Measurements from ENCODE around the gene SRRM4.

The SRRM4 gene

DNA sequence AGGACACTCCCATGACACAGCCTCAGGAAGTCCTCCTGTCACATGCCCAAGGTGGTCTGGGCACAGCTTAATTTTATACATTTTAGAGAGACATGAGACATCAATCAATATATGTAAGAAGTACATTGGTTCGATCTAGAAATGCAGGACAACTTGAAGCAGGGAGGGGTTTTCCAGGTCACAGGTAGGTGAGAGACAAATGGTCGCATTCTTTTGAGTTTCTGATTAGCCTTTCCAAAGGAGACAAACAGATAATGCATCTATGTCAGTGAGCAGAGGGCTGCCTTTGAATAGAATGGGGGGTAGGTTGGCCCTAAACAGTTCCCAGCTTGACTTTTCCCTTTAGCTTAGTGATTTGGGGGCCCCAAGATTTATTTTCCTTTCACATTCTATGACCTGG, 199.9 kb downstream of the SRRM4 start:
- Histone ChIP-seq H3K9ac (ENCODE audit: low read length in 5 of 5) (peak overlapping the region in 3 of 5 donors; percentile 72 to 90 (median 74)), H3K4me1 (ENCODE audit: control insufficient read depth in 5 of 5, insufficient read depth in 5 of 5, low read length in 5 of 5) (peaks cover 2 to 85% (median 63%) of the 10 kb centered on the region in 5 donors), H3K36me3 (ENCODE audit: control insufficient read depth in 5 of 5, insufficient read depth in 5 of 5, low read length in 5 of 5) (no peaks in the 10 kb centered on the region), H3K4me3 (ENCODE audit: low read depth in 1 of 5, low read length in 5 of 5) (peak overlapping the region; percentile 67 to 89 (median 79)), H3K27ac (ENCODE audit: low read depth, low read length) (peak overlapping the region; percentile 95), H3K27me3 (ENCODE audit: control insufficient read depth in 5 of 5, insufficient read depth in 4 of 5, low read length in 5 of 5) (peaks cover 0 to 2% (median 0%) of the 10 kb centered on the region in 5 donors), H3K9me3 (ENCODE audit: control insufficient read depth in 5 of 5, low read length in 5 of 5) (no peaks in the 10 kb centered on the region)

- Histone ChIP-seq H3K4me1 (ENCODE audit: control insufficient read depth in 5 of 5, insufficient read depth in 5 of 5, low read length in 5 of 5) (peaks cover 0 to 85% (median 66%) of the 10 kb centered on the region in 5 donors), H3K27ac (ENCODE audit: low read depth, low read length) (peak overlapping the region; percentile 95), H3K27me3 (ENCODE audit: control insufficient read depth in 5 of 5, insufficient read depth in 4 of 5, low read length in 5 of 5) (peaks cover 0 to 2% (median 0%) of the 10 kb centered on the region in 5 donors), H3K9ac (ENCODE audit: low read length in 5 of 5) (peak overlapping the region in 2 of 5 donors; percentile 7 to 74), H3K9me3 (ENCODE audit: control insufficient read depth in 5 of 5, low read length in 5 of 5) (no peaks in the 10 kb centered on the region), H3K4me3 (ENCODE audit: low read depth in 1 of 5, low read length in 5 of 5) (peak overlapping the region; percentile 67 to 89 (median 79)), H3K36me3 (ENCODE audit: control insufficient read depth in 5 of 5, insufficient read depth in 5 of 5, low read length in 5 of 5) (peaks cover 0 to 5% (median 3%) of the 10 kb centered on the region in 5 donors)
These were observed 200.6 kb downstream of the SRRM4 start for GRCh38 chr12:119181944-119182343.

DNA sequence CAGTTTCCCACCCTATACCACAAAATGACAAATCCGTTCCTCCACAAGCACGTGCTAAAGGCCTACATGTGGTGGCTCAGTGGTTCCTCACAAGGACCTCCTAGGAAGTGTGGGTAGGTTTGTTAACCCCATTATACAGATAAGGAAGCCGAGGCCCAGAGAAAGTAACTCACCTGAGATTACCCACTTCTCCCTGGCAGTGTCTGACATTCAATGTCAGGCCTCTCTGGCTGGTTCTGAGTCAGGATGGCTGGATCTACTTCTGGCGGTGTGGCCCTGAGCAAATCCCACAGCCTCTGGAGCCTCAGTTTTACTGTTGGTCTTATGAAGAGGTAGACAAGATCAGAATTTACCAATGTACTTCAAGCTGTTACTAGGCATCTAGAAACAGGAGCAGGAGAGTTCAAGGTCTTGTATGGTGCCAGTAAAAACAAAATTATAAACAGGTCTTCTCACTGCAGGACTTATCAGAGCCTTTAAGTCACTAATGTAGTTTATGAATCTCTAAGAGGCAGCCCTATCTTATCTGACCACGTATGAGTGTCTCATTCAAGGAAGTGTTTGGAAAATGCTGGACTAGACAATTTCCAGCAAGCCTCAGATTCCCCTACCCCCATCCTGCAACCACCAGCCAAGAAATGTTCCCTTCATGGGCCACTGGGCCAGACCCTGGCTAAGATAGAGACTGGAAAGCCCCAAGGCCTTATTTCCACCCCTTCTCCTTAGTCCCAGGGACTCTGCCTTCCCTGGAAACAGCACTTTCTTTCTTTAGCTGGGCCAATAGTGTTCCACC, 201.6 kb downstream of the SRRM4 start:
- peak overlapping the region in 3 of 5 donors; percentile 44 to 77 (median 56) for H3K9ac ChIP-seq (ENCODE audit: low read length in 5 of 5)
- peaks cover 0 to 2% (median 0%) of the 10 kb centered on the region in 5 donors for H3K27me3 ChIP-seq (ENCODE audit: control insufficient read depth in 5 of 5, insufficient read depth in 4 of 5, low read length in 5 of 5)
- peak overlapping the region in 4 of 5 donors; percentile 6 to 50 (median 21) for H3K4me3 ChIP-seq (ENCODE audit: low read depth in 1 of 5, low read length in 5 of 5)
- H3K9me3 ChIP-seq (ENCODE audit: control insufficient read depth in 5 of 5, low read length in 5 of 5) = no peaks in the 10 kb centered on the region
- peak overlapping the region; percentile 95 for H3K27ac ChIP-seq (ENCODE audit: low read depth, low read length)
- H3K4me1 ChIP-seq (ENCODE audit: control insufficient read depth in 5 of 5, insufficient read depth in 5 of 5, low read length in 5 of 5) = peaks cover 0 to 87% (median 71%) of the 10 kb centered on the region in 5 donors
- H3K36me3 ChIP-seq (ENCODE audit: control insufficient read depth in 5 of 5, insufficient read depth in 5 of 5, low read length in 5 of 5) = peaks cover 0 to 11% (median 4%) of the 10 kb centered on the region in 5 donors

DNA sequence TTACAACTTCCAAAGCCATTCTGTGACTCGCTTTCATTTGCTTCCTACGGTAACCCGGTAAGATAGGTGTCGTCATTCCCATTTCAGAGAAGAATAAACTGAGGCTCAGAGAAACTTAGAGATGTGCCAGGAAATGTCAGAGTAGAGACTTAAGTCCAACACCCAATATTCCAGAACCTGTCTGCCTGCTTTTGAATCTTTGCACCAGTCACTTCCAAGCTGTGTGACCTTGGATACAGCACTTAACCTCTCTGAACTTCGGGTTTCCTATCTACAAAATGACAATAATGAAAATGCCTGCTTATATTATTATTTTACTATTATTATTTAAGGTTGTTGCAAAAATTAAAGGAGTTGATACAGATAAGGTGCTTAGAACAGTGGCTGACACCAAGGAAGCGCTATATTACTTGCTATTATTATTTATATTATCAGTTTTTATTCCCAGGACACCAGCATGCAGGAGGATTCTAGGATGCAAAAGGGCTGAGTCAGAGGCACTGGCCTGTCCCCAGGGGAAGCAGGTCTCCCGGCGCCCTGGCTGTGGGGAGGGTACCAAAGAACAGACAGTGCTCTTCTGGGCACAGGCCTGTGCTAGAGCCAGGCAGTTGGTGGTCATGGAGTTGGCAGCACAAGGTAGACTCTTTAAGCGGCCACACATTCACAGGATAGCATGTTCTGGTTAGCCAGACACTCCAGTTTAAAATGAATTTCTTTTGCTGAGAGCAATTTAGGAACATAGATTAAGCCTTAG, 202.8 kb downstream of the SRRM4 start:
- Histone ChIP-seq H3K36me3 (ENCODE audit: control insufficient read depth in 5 of 5, insufficient read depth in 5 of 5, low read length in 5 of 5) (peaks cover 0 to 20% (median 5%) of the 10 kb centered on the region in 5 donors), H3K27ac (ENCODE audit: low read depth, low read length) (peak overlapping the region; percentile 95), H3K4me3 (ENCODE audit: low read depth in 1 of 5, low read length in 5 of 5) (no peak overlapping the region), H3K9me3 (ENCODE audit: control insufficient read depth in 5 of 5, low read length in 5 of 5) (no peaks in the 10 kb centered on the region), H3K27me3 (ENCODE audit: control insufficient read depth in 5 of 5, insufficient read depth in 4 of 5, low read length in 5 of 5) (peaks cover 0 to under 1% (median 0%) of the 10 kb centered on the region in 5 donors), H3K9ac (ENCODE audit: low read length in 5 of 5) (peak overlapping the region in 2 of 5 donors; percentile 65 to 77), H3K4me1 (ENCODE audit: control insufficient read depth in 5 of 5, insufficient read depth in 5 of 5, low read length in 5 of 5) (peaks cover 0 to 87% (median 72%) of the 10 kb centered on the region in 5 donors)

- Histone ChIP-seq H3K9ac (ENCODE audit: low read length in 5 of 5) (no peak overlapping the region), H3K36me3 (ENCODE audit: control insufficient read depth in 5 of 5, insufficient read depth in 5 of 5, low read length in 5 of 5) (peaks cover 5 to 32% (median 24%) of the 10 kb centered on the region in 5 donors), H3K4me1 (ENCODE audit: control insufficient read depth in 5 of 5, insufficient read depth in 5 of 5, low read length in 5 of 5) (no peaks in the 10 kb centered on the region), H3K27ac (ENCODE audit: low read depth, low read length) (no peak overlapping the region), H3K27me3 (ENCODE audit: control insufficient read depth in 5 of 5, insufficient read depth in 4 of 5, low read length in 5 of 5) (no peaks in the 10 kb centered on the region), H3K9me3 (ENCODE audit: control insufficient read depth in 5 of 5, low read length in 5 of 5) (no peaks in the 10 kb centered on the region), H3K4me3 (ENCODE audit: low read depth in 1 of 5, low read length in 5 of 5) (no peak overlapping the region)
These were observed 213.9 kb downstream of the SRRM4 start for GRCh38 chr12:119195256-119195655.

DNA sequence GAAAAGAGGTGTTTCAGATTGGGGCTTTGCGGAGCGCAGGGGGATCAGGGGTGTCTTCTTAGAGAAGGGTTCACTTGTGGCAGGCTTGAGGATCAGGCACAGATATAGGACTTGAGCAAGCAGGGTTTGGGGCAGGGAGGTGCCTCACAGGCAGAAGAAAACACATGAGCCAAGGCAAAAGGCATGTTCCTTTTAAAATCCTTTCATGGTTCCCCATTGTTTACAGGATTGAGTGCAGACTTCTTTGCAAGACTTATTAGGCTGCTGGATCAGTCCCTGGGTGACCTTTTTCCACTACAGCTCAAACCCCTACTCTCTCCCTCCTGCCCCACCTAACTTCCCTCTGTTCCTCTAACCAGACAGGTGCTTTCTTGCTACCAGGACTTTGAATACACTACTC, 217.1 kb downstream of the SRRM4 start:
- H3K4me1 ChIP-seq (ENCODE audit: control insufficient read depth in 5 of 5, insufficient read depth in 5 of 5, low read length in 5 of 5) = no peaks in the 10 kb centered on the region
- H3K27ac ChIP-seq (ENCODE audit: low read depth, low read length) = no peak overlapping the region
- no peaks in the 10 kb centered on the region for H3K27me3 ChIP-seq (ENCODE audit: control insufficient read depth in 5 of 5, insufficient read depth in 4 of 5, low read length in 5 of 5)
- H3K36me3 ChIP-seq (ENCODE audit: control insufficient read depth in 5 of 5, insufficient read depth in 5 of 5, low read length in 5 of 5) = peaks cover 5 to 24% (median 17%) of the 10 kb centered on the region in 5 donors
- no peak overlapping the region for H3K4me3 ChIP-seq (ENCODE audit: low read depth in 1 of 5, low read length in 5 of 5)
- no peaks in the 10 kb centered on the region for H3K9me3 ChIP-seq (ENCODE audit: control insufficient read depth in 5 of 5, low read length in 5 of 5)
- no peak overlapping the region for H3K9ac ChIP-seq (ENCODE audit: low read length in 5 of 5)

GRCh38 chr12:119200601-119201000, 219.3 kb downstream of the SRRM4 start:
- H3K9me3 ChIP-seq (ENCODE audit: control insufficient read depth in 5 of 5, low read length in 5 of 5) = no peaks in the 10 kb centered on the region
- no peak overlapping the region for H3K27ac ChIP-seq (ENCODE audit: low read depth, low read length)
- H3K9ac ChIP-seq (ENCODE audit: low read length in 5 of 5) = no peak overlapping the region
- H3K4me1 ChIP-seq (ENCODE audit: control insufficient read depth in 5 of 5, insufficient read depth in 5 of 5, low read length in 5 of 5) = peaks cover 0 to 12% (median 4%) of the 10 kb centered on the region in 5 donors
- no peaks in the 10 kb centered on the region for H3K27me3 ChIP-seq (ENCODE audit: control insufficient read depth in 5 of 5, insufficient read depth in 4 of 5, low read length in 5 of 5)
- peaks cover 0 to 7% (median 0%) of the 10 kb centered on the region in 5 donors for H3K36me3 ChIP-seq (ENCODE audit: control insufficient read depth in 5 of 5, insufficient read depth in 5 of 5, low read length in 5 of 5)
- H3K4me3 ChIP-seq (ENCODE audit: low read depth in 1 of 5, low read length in 5 of 5) = no peak overlapping the region

DNA sequence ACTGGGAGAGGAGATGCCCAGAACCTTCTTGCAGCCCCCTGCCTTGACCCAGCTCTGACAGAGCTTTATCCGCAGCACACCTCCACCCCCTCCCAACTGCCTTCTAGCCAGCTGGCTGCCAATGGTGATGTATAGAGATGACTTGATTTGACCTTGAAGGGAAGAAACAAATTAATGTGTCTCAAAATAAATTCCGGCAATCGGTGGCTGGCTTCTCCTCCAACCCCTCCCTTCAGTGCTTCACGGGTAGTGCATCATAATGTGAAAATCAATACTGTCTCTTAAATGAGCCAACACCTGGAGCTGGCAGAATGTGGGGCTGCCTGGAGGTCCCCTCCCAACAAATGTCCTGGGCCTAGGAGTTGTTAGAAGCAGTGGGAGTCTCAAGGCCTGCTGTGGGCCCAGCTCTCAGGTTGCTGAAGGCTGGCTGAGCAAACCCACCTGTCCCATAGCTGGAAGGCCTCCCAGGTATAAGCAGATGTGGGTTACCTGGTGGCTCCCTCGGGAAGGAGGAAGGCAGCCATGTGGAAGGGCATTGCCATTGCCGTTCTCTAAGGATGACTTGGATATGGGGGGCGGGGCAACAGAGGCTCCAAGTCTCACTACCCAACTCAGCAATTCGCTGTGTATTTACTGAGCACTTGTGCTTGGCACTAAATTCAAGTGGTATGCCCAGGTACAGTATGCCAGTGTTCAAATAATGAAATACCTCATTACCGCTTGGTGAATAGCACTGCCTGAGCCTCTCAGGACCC, 220.6 kb downstream of the SRRM4 start:
- Histone ChIP-seq H3K4me3 (ENCODE audit: low read depth in 1 of 5, low read length in 5 of 5) (no peak overlapping the region), H3K9ac (ENCODE audit: low read length in 5 of 5) (no peak overlapping the region), H3K27ac (ENCODE audit: low read depth, low read length) (no peak overlapping the region), H3K4me1 (ENCODE audit: control insufficient read depth in 5 of 5, insufficient read depth in 5 of 5, low read length in 5 of 5) (peaks cover 0 to 12% (median 4%) of the 10 kb centered on the region in 5 donors), H3K9me3 (ENCODE audit: control insufficient read depth in 5 of 5, low read length in 5 of 5) (no peaks in the 10 kb centered on the region), H3K27me3 (ENCODE audit: control insufficient read depth in 5 of 5, insufficient read depth in 4 of 5, low read length in 5 of 5) (no peaks in the 10 kb centered on the region), H3K36me3 (ENCODE audit: control insufficient read depth in 5 of 5, insufficient read depth in 5 of 5, low read length in 5 of 5) (no peaks in the 10 kb centered on the region)

- H3K27ac ChIP-seq (ENCODE audit: low read depth, low read length) = no peak overlapping the region
These were observed 221.2 kb downstream of the SRRM4 start for GRCh38 chr12:119202544-119202943.

More at GRCh38 chr12:119202544-119202943, 221.2 kb downstream of the SRRM4 start:
- no peaks in the 10 kb centered on the region for H3K36me3 ChIP-seq (ENCODE audit: control insufficient read depth in 5 of 5, insufficient read depth in 5 of 5, low read length in 5 of 5)
- H3K4me1 ChIP-seq (ENCODE audit: control insufficient read depth in 5 of 5, insufficient read depth in 5 of 5, low read length in 5 of 5) = peaks cover 0 to 12% (median 4%) of the 10 kb centered on the region in 5 donors
- no peak overlapping the region for H3K9ac ChIP-seq (ENCODE audit: low read length in 5 of 5)
- H3K9me3 ChIP-seq (ENCODE audit: control insufficient read depth in 5 of 5, low read length in 5 of 5) = no peaks in the 10 kb centered on the region
- H3K4me3 ChIP-seq (ENCODE audit: low read depth in 1 of 5, low read length in 5 of 5) = no peak overlapping the region
- H3K27me3 ChIP-seq (ENCODE audit: control insufficient read depth in 5 of 5, insufficient read depth in 4 of 5, low read length in 5 of 5) = no peaks in the 10 kb centered on the region

Measured in subcutaneous abdominal adipose tissue (tissue), 5 donors.